Stimulated activated CD4-positive, alpha-beta T cell treated with anti-CD3 and anti-CD28 coated beads, Interleukin-15, amount 100 ng/mL, for 48 hours (primary cell): ENCODE data around the gene LY86.

Experiments used
- DNase-seq, 2 donors: peaks; one replicate each; pipeline ENCODE4 v3.0.0-alpha.2; 2020; ENCODE audit warnings: low read depth in 2 of 2

Gene LY86

DNA sequence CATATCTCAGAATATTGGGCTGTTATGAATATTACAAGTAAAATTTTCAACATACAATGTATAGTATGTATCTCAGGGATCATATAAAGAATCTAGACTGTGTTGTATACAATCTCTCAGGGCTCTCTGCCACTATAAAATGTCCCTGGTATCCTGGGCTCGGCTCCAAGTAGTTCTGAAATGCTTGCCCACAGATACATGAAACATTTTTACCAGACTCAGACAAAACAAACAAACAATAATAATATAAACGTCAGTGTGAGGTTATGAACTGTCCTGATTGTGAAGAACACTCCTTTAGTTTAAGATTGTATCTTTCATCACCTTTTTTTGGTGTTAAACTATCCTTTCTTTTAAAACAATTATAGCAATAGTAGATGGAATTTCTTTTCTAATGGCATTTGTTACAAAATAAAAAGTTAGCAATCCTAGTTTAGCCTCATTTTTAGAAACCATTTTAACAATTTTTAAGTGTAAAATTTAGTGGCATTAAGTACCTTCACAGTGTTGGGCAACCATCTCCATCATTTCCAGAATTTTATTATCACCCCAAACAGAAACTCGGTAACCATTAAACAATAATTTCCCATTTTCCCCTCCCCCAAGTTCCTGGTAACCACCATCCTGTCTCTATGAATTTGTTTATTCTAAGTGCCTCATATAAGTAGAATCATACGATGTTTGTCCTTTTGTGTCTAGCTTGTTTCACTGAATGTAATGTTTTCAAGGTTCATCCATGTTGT lies 17.4 kb upstream of the LY86 start:
- no peak for DNase-seq

DNA sequence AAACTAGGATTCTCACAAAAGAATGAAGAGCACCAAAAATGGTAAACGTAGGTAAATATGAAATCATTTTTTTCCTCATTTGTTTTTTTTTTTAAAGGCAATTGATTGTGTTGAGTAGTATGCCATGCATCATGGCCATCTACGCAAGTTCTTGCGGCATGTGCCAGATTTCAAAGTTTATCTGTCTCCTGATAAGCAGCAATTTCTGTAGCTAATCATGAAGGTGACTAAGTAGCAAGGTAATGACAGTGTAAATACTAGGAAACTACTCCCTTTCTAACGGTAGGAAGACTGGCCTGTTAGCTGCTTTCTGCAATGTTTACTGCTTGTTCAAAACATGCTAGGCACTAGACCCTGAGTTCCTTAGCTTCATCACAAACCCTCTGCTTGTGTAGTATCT lies 13.4 kb upstream of the LY86 start:
- DNase-seq, result no peak

DNA sequence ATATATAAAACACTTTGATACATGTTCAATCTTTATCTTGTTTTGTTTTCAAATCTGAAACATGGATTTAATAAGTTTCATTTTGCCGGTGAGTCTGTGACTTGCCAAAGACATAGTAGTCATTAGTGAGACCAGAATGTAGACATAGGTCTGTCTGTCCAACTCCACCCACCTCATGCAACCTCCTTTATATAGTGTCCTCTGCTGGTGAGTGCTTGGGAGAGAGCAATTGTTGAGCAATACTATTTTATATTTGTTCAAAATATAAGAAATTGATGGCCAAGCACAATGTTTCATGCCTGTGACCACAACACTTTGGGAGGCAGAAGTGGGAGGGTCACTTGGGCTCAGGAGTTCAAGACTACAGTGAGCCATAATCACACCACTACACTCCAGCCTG lies 10.8 kb upstream of the LY86 start:
- no peak for DNase-seq

DNA sequence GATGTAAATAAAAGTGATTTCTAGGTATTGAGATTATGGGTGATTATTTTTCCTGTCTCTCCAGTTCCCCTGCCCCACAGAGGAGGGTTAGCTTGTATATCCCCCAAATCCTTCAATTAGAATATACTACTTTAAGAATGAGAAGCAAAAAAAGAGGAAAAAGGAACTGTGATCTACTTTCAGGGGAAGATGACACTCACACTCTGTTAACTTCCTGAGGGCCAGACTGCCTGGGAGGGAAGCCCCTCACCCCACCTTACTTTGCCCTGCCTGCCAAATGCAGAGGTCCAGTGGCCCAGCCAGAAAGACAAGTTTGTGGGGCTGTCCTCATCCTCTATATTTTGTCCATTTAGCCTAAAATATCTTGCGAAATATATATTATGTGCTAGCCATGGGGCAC lies 9.2 kb upstream of the LY86 start:
- DNase-seq, result no peak

DNA sequence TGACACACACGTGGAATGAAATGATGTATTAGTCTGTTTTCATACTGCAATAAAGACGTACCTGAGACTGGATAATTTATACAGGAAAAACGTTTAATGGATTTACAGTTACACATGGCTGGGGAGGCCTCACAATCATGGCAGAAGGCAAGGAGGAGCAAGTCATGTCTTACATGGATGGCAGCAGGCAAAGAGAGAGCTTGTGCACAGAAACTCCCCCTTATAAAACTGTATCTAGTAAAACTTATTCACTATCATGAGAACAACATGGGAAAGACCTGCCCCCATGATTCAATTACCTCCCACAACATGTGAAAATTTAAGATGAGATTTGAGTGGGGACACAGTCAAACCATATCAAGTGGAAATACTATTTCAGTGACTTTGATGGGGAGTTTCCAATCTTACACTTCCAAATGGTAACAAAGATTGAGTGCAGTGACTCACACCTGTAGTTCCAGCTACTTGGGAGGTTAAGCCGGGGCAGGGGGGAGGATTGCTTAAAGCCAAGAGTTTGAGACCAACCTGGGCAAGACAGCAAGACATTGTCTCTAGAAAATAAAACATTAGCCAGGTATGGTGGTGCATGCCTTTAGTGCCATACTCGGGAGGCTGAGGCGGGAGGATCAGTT lies 8.2 kb upstream of the LY86 start:
- no peak for DNase-seq

DNA sequence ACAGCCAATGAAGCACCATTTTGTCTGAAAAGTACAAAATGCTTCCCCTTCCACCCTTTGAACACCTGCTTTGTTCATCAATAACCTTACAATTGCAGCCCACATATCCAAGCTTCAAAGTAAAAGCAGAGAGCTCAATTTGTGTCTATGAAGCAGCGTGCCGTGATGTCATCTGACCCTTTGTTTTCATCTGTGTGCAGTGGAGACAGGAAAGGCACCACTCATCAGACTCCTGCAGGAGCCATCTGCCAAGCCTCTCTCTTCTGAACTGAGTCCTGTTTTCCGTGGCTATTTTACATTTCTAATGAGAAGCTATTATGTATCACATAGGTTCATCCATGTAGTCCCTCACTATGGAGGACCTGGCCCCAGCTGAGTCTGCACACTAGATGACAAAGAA lies 7.5 kb upstream of the LY86 start:
- no peak for DNase-seq

DNA sequence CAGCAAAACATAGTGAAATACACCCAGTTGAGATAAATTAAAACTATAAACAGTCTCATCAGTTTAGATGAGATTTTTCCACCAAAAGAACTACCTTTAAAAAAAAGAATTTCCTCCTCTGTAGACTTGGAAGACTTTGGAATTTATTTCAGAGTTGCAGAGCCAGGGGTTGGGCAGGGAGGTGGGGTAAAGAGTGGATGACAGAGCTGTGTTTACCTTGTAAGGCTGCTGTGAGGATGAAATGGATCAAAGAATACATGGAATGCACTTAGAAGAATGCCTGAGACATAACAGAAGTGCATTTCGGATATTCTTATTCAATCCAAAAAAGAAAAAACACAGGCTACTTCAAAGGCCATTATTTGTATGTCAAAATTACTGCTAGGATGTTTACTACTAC lies 6.4 kb upstream of the LY86 start:
- no peak for DNase-seq

DNA sequence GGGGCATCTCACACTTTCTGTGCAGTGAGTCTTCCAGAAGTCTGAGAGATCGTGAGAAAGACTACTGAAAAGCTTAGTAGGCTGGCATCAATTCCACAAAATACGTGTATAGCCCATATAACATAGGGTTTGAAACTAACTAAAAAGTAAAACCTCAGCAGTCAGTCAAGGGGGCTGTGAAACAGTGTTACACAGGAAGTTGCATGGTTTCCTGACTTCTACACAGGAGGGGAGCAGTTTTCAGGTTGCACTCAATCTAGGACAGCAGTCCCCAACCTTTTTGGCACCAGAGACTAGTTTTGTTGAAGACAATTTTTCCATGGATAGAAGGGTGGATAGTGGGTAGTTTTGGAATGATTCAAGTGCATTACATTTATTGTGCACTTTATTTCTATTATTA lies 4.7 kb upstream of the LY86 start:
- peak in 1 of 2 donors; percentile 16 for DNase-seq

DNA sequence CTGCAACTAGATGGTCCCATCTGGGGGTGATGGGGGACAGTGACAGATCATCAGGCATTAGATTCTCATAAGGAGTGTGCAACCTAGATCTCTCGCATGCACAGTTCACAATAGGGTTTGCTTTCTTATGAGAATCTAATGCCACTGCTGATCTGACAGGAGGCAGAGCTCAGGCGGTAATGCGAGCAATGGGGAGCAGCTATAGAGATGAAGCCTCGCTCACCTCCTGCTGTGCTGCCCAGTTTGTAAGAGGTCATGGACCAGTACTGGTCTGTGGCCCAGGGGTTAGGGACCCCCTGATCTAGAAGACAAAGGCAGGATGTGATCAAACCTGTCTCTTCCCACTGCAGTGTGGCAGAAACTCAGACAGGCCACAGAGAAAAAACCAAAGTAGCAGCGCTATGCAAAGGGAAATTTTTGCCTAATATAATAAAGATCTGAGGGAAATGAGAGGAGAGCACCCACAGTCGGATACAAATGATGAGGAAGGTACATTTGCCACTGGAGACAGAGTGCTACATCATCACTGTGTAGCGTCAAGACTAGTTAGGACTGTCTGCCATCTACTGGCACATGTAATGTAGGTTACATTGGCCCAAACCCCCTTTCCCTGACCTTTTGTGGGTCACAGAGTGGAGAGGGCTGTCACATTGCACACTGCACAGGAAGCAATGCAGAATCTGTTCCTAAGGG lies 4.1 kb upstream of the LY86 start:
- DNase-seq, result no peak

DNA sequence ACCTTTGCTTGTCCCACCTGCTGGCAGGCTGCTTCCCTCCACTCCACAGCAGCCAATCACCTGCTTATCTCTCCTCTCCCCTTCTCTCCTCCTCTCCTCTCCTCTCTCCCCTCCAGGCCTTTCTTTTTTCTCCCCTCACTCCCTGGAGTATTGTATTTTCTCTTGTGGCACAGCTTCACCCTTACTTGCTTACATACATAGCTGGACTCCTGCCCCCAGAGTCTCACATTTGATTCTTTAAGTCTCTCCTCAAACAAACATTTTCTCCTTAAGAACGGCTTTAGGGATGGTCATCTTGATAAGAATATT lies 3.6 kb upstream of the LY86 start:
- no peak for DNase-seq

DNA sequence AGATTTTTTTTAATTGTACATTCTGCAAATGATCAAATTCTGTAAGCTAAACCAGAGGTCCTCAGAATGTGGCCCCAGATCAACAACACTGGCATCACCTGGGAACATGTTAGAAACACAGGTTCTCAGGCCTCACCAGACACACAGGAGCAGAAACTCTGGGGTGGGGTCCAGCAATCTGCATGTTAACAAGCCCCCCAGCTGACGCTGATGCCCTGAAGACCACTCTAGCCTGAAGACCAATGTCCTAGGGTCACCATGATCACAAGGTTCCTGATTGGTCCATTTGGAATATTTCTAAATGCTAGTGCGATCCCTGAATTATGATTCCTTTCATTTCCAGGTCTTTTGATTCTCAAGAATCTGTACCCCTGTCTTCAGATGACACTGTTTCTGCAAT lies 2.4 kb upstream of the LY86 start:
- no peak for DNase-seq

DNA sequence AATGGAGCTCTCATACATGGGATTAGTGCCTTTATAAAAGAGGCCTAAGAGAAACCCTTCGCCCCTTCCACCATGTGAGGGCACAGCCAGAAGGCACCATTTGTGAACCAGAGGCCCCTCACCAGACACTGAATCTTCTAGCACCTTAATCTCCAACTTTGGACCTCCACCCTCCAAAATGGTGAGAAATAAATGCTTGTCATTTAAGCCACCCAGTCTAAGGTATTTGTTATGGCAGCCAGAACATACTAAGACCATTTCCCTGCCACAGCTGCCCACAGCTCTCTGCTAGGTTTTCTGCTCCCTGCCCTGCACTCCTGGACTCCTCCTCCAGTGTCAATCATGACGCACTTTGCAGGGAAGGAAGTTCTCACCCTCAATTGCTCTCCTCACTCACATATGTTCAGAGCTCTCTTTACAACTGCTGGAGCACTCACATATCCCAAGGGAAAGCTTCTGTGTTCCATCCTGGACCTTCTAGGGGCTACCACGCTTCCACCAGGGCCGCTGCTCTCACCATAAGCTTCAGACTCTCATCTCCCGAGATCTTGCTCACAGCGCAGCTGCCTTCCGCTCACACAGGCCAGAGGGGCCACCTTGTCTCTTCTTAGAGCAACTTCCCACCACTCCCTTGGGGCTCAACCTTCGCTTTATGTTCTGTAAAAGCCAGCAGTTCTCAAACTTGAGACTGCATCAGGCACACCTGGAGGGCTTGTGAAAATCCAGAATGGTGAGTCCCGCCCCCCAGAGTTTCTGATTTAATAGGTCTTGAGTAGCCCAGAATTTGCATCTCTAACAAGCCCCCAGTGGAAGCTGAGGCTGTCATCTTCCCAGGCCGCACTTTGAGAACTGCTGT lies 1.6 kb upstream of the LY86 start:
- DNase-seq, result no peak

DNA sequence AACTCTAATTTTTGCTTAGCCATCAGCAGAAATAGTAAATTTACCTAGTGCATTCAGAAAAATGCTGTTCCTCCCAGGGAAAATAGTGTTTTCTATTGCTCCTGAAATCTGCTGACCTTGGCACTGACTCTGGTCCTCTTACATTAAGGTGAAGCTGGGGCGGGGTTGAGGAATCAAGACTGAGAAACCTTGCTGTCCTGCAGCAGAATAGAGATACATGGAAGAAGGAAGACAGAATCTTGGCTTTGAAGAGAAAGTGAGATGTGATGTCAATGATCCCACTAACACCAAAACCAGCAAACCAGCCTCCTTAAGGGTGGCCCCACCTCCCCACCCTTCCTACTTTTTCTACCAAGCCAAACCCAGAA lies 840 bp upstream of the LY86 start:
- no peak for DNase-seq

DNA sequence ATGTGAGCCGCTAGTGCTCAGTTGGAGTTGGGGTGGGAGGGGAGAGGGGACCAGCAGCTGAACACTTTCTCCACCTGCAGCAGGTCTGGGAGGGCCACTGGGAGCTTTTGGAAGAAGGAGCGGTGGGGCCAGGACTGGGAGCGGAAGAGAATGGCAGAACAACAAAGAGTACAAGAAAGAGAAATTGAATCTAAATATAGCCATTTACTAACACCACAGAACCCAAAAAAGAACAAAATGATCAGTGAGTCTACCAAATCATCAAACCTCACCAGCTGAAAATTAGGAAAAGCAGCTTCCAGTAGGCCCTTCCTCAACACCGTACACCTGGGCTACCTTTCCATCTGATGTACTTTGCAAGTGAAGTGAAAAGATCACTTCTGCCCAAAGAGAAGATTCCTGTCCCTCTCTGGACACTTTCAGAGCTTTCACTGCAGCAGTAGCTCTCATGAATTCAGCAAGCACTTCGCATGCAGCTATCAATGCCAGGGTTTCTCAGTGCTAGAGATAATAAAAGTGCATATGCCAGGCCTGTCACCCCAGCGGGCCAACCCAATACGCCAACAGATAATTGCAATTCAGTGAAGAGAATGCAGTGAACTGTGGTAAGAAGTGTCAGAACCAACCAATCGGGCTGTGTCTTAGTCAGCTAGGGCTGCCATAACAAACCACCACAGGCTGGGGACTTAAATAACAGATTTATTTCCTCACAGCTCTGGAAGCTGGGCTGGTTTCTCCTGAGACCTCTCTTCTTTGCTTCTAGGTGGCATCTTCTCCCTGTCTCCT lies 597 bp downstream of the LY86 start:
- no peak for DNase-seq

DNA sequence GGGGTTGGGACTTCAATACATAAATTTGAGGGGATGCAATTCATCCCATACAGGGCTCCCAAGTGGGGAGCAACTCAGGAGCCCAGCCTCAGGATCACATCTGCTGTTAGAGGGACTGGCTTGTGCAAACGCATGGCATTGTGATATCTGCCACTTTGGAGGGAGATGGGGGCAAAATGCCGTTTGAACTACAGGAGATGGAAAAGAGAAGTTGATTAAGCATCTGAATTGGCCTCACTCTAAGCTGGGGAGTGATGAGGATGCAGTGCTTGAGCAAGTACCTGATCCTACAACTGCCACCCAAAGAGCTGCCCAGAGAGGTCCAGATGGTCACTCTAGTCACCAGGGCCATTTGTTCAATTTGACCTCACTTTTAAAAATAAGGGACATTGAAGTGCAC lies 2.0 kb downstream of the LY86 start:
- no peak for DNase-seq

DNA sequence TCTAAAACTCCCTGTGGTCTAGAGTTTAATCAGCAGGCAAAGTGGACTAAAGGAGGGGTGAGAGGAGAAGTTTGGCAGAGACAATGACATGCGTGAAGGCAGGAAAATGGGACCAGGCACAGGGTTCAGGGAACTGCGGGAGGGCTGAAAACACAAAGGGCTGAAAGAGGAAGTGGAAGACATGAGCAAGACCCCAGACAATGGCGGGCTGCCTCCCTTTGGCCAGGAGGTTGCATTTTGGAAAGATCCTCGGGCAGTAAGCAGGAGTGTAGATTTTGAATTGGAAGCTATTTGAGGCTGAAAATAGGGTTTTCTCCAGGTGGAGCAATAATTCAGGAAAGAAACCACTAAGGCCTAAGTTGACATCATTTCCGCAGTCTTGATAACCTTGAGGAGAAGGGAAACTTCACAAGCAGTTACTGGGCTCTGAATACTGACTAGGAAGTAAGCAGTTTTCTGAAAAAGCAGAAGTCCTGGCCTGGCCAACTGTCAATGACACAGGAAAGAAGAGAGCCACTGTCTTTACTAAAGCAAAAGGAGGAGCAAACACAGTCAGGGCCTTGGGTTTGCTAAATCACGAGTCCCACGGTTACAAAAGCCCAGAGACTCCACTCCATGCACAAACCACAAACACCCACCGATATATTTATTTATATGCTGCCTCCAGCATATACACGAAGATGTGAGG lies 3.4 kb downstream of the LY86 start:
- DNase-seq, result no peak

DNA sequence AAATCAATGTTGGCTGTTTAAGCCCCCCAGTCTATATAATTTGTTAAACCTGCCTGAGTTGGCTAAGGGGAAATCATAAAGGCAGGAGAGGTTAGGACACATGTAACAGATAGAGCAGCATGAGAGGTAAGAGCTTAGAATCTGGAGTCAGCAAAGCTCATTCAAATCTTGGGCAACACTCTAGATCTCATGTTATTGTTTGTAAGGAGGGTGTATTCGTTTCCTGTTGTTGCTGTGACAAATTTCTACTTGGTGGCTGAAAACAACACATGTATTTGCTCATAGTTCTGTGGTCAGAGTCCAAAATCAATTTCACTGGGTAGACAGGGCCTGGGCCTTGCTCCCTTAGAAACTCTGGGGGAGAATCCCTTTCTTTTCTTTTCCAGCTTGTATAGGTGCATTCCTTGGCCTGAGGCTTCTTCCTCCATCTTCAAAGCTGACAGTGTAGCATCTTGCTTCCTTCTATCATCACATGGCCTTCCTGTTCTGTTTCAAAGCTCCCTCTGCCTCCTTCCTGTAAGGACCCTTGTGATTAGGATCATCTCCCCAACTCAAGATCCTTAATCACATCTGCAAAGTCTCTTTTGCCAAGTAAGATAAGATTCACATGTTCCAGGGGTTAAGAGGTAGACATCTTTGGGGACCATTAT lies 4.4 kb downstream of the LY86 start:
- no peak for DNase-seq

DNA sequence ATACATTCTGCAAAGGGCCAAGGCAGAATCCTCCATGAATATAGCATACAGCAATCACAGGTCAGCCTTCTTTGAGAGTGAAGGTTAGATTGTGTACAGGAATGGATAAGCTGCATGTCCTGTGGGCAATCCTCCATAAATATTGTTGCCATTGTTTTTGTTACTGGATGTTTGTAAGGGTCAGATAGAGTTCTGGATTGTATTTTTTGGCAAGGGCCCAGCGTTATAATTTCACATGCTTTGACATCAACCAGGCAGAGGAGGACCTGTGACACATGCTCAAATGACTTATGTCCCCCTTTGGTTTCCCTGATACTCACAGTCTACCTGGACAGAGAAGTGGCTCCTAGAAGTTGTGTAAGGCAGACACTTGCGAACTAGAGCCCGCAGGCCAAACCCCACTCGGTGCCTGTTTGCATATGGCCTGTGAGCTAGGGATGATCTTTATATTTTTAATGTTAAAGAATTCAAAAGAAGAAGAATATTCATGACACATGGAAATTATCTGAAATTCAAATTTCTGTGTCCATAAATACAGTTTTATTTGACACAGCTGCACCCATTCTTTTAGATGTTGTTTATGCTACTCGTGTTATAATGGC lies 5.4 kb downstream of the LY86 start:
- no peak for DNase-seq

DNA sequence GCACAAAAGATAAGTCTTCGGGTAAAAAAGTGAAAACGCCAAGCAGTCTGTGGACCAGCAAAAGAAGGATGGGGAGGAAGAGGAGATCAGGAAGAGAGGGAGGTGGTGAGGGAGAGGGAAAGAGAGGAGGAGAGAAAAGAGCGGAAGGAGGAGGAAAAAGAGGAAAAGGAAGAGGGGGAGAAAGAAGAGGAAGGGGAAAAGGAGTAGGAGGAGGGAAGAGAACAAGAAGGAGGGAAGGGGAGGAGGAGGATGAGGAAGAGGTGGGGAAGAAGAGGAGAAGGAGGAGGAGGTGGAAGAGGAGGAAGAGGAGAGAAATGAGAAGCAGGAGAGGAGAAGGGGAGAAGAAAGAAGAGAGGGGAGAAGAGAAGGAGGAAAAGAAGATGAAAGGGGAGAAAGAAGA lies 6.5 kb downstream of the LY86 start:
- no peak for DNase-seq

DNA sequence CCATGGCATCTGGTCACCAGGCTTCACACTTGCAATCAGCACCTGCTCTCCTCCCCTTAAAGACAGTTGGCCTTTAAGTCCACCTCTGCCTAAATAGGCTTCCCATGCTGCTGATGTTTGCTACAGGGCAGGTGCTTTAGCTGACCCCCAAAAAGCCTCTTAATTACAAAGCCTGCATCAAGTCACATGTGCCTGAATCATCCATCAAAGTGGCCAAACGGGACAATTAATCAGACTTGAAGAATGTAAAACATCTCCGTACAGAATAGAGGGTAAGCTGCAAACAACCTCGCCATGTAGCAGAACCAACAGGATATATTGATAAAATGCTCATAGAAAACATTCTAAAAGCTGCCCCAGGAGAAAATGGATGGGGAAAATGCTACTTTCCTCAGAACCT lies 7.4 kb downstream of the LY86 start:
- no peak for DNase-seq
